ENCODE results near the gene PICALM. TPM values are rescaled to one million over a fixed set of nuclear protein-coding genes. Genes with fewer than 3 reads are reported as not detected.

The PICALM gene
- total and polyA plus RNA-seq, 9 of the 15 experiments (the other 6 are each of a cell fraction or from before 2014, with no cell fraction given) = 41.3 to 990 (median 309) TPM

DNA sequence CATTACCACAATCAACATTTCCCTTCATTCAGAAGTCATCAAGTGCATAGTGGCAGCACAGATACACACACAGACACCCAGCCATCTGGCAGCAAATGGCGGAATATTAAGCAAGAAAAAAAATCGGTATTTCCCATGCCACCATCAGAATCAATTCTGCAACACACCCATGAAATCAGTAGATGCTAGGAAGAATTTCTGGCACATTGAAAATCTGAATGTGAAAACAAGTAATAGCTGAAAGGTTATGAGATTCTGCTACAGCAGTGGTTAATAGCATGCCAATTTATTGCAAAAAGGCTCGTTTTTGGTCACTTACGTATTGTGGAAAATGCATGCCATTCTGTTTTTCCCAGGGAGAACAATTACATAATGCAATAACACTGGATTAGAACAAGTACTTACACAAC lies 91.1 kb downstream of the PICALM start:
- no peak overlapping the region for H3K27ac ChIP-seq (ENCODE audit: extremely low read depth, low read depth, low read length)
- DNase-seq (ENCODE audit: extremely low read depth in 1 of 4, low spot score in 3 of 4) (no peak), ATAC-seq (no peak), FAIRE-seq (no peak)
- no peak overlapping the region for H3K4me3 ChIP-seq
- intact Hi-C loops (cut with micrococcal nuclease) (no loop called here), in situ Hi-C loops (cut with MboI) (no loop called here)
- WGBS (ENCODE audit: insufficient coverage, low coverage, missing lambda C conversion rate) = 96% methylated on average over 4 of the region's 4 CpGs
- peaks cover 95% of the 10 kb centered on the region for H3K36me3 ChIP-seq (ENCODE audit: control insufficient read depth, insufficient read depth, low read length)
- H3K9me1 ChIP-seq (ENCODE audit: control insufficient read depth, insufficient read depth, low read length) = no peaks in the 10 kb centered on the region
- no peaks in the 10 kb centered on the region for H4K20me1 ChIP-seq (replicated peaks; ENCODE audit: control insufficient read depth, insufficient read depth, low read length)
- no peaks in the 10 kb centered on the region for H3K9me3 ChIP-seq (replicated peaks; ENCODE audit: control insufficient read depth, insufficient read depth, low read depth, low read length)
- TF ChIP-seq RBM22 (IDR thresholded peaks at IDR 0.05; ENCODE audit: low read depth, low read length, poor library complexity, severe bottlenecking) (peak; percentile 15), NR2C2 (CRISPR knock-in tag; IDR thresholded peaks at IDR 0.05) (no peak), NR2C2 (tag; IDR thresholded peaks at IDR 0.05) (no peak)
- no peaks in the 10 kb centered on the region for H3K4me1 ChIP-seq (replicated peaks in 1 of 2; ENCODE audit: control insufficient read depth in 2 of 2, insufficient read depth in 2 of 2, low read length in 2 of 2)
- H2AFZ ChIP-seq (ENCODE audit: low read depth, low read length) = no peak overlapping the region
- no peak overlapping the region for H3K4me2 ChIP-seq (ENCODE audit: insufficient read depth, low read length)
- POLR2A ChIA-PET = no interaction called here
- BruUV-seq (replicated peaks) = no TSS peak
- CTCF ChIA-PET (ENCODE audit: low intra/inter-chr PET ratio) = no interaction called here
- H3K79me2 ChIP-seq (ENCODE audit: control insufficient read depth, insufficient read depth, low read length) = peaks cover 63% of the 10 kb centered on the region
- H3K27me3 ChIP-seq (ENCODE audit: control insufficient read depth in 2 of 2, insufficient read depth in 2 of 2, low read length in 2 of 2) = no peaks in the 10 kb centered on the region
- H3K9ac ChIP-seq (ENCODE audit: insufficient read depth in 1 of 2, low read depth in 2 of 2, low read length in 2 of 2) = no peak overlapping the region

DNA sequence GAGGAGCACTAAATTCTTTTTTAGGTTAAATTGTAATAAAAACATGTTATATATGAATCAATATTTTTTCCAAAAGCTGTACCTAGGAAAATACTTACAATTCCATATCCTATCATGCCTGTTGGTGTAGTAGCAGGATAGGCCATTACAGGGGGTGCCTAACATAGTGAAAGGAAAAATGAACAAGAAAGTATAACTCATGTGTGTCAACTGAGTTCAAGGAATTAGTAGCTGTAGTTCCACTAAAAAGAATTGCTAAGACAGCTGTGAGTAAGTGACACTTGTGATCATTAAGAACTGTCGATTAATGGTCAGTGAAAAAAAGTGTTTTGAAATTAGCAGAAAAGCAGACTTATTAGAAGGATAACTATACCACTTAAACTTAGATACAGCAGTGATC lies 92.4 kb downstream of the PICALM start:
- Histone ChIP-seq H2AFZ (ENCODE audit: low read depth, low read length) (no peak overlapping the region), H3K4me2 (ENCODE audit: insufficient read depth, low read length) (no peak overlapping the region), H3K27ac (ENCODE audit: extremely low read depth, low read depth, low read length) (no peak overlapping the region), H3K9me1 (ENCODE audit: control insufficient read depth, insufficient read depth, low read length) (no peaks in the 10 kb centered on the region), H3K4me3 (no peak overlapping the region), H4K20me1 (replicated peaks; ENCODE audit: control insufficient read depth, insufficient read depth, low read length) (no peaks in the 10 kb centered on the region), H3K4me1 (replicated peaks in 1 of 2; ENCODE audit: control insufficient read depth in 2 of 2, insufficient read depth in 2 of 2, low read length in 2 of 2) (no peaks in the 10 kb centered on the region), H3K27me3 (ENCODE audit: control insufficient read depth in 2 of 2, insufficient read depth in 2 of 2, low read length in 2 of 2) (no peaks in the 10 kb centered on the region), H3K9ac (ENCODE audit: insufficient read depth in 1 of 2, low read depth in 2 of 2, low read length in 2 of 2) (no peak overlapping the region), H3K36me3 (ENCODE audit: control insufficient read depth, insufficient read depth, low read length) (peaks cover 97% of the 10 kb centered on the region), H3K9me3 (replicated peaks; ENCODE audit: control insufficient read depth, insufficient read depth, low read depth, low read length) (no peaks in the 10 kb centered on the region), H3K79me2 (ENCODE audit: control insufficient read depth, insufficient read depth, low read length) (peaks cover 63% of the 10 kb centered on the region)
- no peak for FAIRE-seq
- ATAC-seq = no peak
- ChIA-PET CTCF (ENCODE audit: low intra/inter-chr PET ratio) (no interaction called here), POLR2A (interaction anchor here (1.0 to 1.3 kb wide), 2 partner anchors 9 to 12 kb away, joined by 3 read pairs; no protein-coding TSS in a partner anchor)
- intact Hi-C loops (cut with micrococcal nuclease) (no loop called here), in situ Hi-C loops (cut with MboI) (no loop called here)
- WGBS (ENCODE audit: insufficient coverage, low coverage, missing lambda C conversion rate) = 100% methylated on average over 1 of the region's 1 CpG
- no peak for DNase-seq (ENCODE audit: extremely low read depth in 1 of 4, low spot score in 3 of 4)
- no TSS peak for BruUV-seq (replicated peaks)
- TF ChIP-seq, protein P1, sequence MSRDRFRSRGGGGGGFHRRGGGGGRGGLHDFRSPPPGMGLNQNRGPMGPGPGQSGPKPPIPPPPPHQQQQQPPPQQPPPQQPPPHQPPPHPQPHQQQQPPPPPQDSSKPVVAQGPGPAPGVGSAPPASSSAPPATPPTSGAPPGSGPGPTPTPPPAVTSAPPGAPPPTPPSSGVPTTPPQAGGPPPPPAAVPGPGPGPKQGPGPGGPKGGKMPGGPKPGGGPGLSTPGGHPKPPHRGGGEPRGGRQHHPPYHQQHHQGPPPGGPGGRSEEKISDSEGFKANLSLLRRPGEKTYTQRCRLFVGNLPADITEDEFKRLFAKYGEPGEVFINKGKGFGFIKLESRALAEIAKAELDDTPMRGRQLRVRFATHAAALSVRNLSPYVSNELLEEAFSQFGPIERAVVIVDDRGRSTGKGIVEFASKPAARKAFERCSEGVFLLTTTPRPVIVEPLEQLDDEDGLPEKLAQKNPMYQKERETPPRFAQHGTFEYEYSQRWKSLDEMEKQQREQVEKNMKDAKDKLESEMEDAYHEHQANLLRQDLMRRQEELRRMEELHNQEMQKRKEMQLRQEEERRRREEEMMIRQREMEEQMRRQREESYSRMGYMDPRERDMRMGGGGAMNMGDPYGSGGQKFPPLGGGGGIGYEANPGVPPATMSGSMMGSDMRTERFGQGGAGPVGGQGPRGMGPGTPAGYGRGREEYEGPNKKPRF (IDR thresholded peaks at IDR 0.05; ENCODE audit: low read depth, low read length) = no peak
- no peak for TF ChIP-seq ZNF311 (CRISPR knock-in tag; IDR thresholded peaks at IDR 0.05)
- no peak for TF ChIP-seq ERF (CRISPR knock-in tag; IDR thresholded peaks at IDR 0.05)
- TF ChIP-seq SMARCB1 (IDR thresholded peaks at IDR 0.05; ENCODE audit: insufficient read length, low read depth) = no peak
- TF ChIP-seq, protein P2, sequence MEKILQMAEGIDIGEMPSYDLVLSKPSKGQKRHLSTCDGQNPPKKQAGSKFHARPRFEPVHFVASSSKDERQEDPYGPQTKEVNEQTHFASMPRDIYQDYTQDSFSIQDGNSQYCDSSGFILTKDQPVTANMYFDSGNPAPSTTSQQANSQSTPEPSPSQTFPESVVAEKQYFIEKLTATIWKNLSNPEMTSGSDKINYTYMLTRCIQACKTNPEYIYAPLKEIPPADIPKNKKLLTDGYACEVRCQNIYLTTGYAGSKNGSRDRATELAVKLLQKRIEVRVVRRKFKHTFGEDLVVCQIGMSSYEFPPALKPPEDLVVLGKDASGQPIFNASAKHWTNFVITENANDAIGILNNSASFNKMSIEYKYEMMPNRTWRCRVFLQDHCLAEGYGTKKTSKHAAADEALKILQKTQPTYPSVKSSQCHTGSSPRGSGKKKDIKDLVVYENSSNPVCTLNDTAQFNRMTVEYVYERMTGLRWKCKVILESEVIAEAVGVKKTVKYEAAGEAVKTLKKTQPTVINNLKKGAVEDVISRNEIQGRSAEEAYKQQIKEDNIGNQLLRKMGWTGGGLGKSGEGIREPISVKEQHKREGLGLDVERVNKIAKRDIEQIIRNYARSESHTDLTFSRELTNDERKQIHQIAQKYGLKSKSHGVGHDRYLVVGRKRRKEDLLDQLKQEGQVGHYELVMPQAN (IDR thresholded peaks at IDR 0.05; ENCODE audit: borderline replicate concordance) = no peak
- TF ChIP-seq, protein P3, sequence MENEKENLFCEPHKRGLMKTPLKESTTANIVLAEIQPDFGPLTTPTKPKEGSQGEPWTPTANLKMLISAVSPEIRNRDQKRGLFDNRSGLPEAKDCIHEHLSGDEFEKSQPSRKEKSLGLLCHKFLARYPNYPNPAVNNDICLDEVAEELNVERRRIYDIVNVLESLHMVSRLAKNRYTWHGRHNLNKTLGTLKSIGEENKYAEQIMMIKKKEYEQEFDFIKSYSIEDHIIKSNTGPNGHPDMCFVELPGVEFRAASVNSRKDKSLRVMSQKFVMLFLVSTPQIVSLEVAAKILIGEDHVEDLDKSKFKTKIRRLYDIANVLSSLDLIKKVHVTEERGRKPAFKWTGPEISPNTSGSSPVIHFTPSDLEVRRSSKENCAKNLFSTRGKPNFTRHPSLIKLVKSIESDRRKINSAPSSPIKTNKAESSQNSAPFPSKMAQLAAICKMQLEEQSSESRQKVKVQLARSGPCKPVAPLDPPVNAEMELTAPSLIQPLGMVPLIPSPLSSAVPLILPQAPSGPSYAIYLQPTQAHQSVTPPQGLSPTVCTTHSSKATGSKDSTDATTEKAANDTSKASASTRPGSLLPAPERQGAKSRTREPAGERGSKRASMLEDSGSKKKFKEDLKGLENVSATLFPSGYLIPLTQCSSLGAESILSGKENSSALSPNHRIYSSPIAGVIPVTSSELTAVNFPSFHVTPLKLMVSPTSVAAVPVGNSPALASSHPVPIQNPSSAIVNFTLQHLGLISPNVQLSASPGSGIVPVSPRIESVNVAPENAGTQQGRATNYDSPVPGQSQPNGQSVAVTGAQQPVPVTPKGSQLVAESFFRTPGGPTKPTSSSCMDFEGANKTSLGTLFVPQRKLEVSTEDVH (IDR thresholded peaks at IDR 0.05; ENCODE audit: low read depth, partially characterized antibody) = no peak

Data from K562 (cell line).